OCI-LY7 (cell line): ENCODE results near the gene ADAMTS17. TPM values are rescaled to one million over a fixed set of nuclear protein-coding genes. Genes with fewer than 3 reads are reported as not detected.

Experiments used
- BruUV-seq: library from RNA; stranded (reverse); fragments of 400-500 nt; replicated peaks from 2 replicates; lab custom pipeline; 2021; lab: Mats Ljungman, UMichigan
- CTCF ChIA-PET: fragments of 300-600 bp; sonication (Branson Sonifier 250); formaldehyde crosslinking; loops from one replicate; lab custom pipeline; 2022; ENCODE audit warnings: antibody characterized with exemption; ENCODE audit not compliant: unreplicated experiment; lab: Charles Lee
- POLR2A ChIA-PET: fragments of 300-600 bp; sonication (Branson Sonifier 250); formaldehyde crosslinking; loops from one replicate; lab custom pipeline; 2022; ENCODE audit warnings: antibody characterized with exemption; lab: Charles Lee
- DNase-seq: peaks from one replicate; pipeline ENCODE4 v3.0.0-alpha.2; 2015; ENCODE audit warnings: low spot score
- H2AFZ ChIP-seq: fragments of 200-600 bp; sonication (generic), shearing (Covaris generic); 2 replicates; pipeline ENCODE4 v1.6.1; 2014; ENCODE audit warnings: mild to moderate bottlenecking, antibody characterized with exemption, low read length, moderate library complexity
- H3K27ac ChIP-seq: fragments of 200-600 bp; sonication (generic); 2 replicates; pipeline ENCODE4 v1.5.1; 2014; ENCODE audit warnings: mixed run types, low read depth, mild to moderate bottlenecking, moderate library complexity, low read length, inconsistent platforms; ENCODE audit not compliant: poor library complexity, severe bottlenecking
- H3K36me3 ChIP-seq: fragments of 200-600 bp; sonication (generic); 2 replicates; pipeline ENCODE4 v1.6.1; 2014; ENCODE audit warnings: mild to moderate bottlenecking, antibody characterized with exemption, low read length, moderate library complexity, mixed read lengths; ENCODE audit not compliant: insufficient read depth
- H3K4me1 ChIP-seq: fragments of 200-600 bp; sonication (generic); 2 replicates; pipeline ENCODE4 v1.5.1; 2014; ENCODE audit warnings: mild to moderate bottlenecking, low read length; ENCODE audit not compliant: insufficient read depth, poor library complexity, severe bottlenecking
- H3K4me2 ChIP-seq: fragments of 200-600 bp; sonication (generic); 2 replicates; pipeline ENCODE4 v1.6.1; 2014; ENCODE audit warnings: mild to moderate bottlenecking, low read length
- H3K4me3 ChIP-seq: fragments of 200-600 bp; sonication (generic); 2 replicates; pipeline ENCODE4 v1.5.1; 2014; ENCODE audit warnings: mild to moderate bottlenecking, low read depth, low read length; ENCODE audit not compliant: poor library complexity, severe bottlenecking
- H3K79me2 ChIP-seq: fragments of 200-600 bp; sonication (generic); 2 replicates; pipeline ENCODE4 v1.6.1; 2016; ENCODE audit warnings: low read depth, mild to moderate bottlenecking, low read length, moderate library complexity, mixed read lengths; ENCODE audit not compliant: insufficient read depth
- H3K9me2 ChIP-seq: fragments of 200-600 bp; sonication (generic); 2 replicates; pipeline ENCODE4 v1.6.1; 2016; ENCODE audit warnings: mild to moderate bottlenecking, low read length, mixed read lengths; ENCODE audit not compliant: insufficient read depth
- H3K9me3 ChIP-seq: fragments of 200-600 bp; sonication (generic); 2 replicates; pipeline ENCODE4 v1.6.1; 2014; ENCODE audit warnings: mild to moderate bottlenecking, mixed run types, low read length, mixed read lengths
- H4K20me1 ChIP-seq: fragments of 200-600 bp; sonication (generic); 2 replicates; pipeline ENCODE4 v1.6.1; 2014; ENCODE audit warnings: mild to moderate bottlenecking, antibody characterized with exemption, low read length, moderate library complexity, mixed read lengths; ENCODE audit not compliant: insufficient read depth
- CTCF ChIP-seq: fragments of 200-600 bp; sonication (generic); conservative IDR thresholded peaks from 2 replicates; pipeline ENCODE4 v1.5.1; 2014; ENCODE audit warnings: mild to moderate bottlenecking, antibody characterized with exemption, low read length, moderate library complexity, mixed read lengths
- EZH2phosphoT487 ChIP-seq: fragments of 200-600 bp; sonication (generic); IDR thresholded peaks from 2 replicates; pipeline ENCODE4 v1.6.1; 2018; ENCODE audit warnings: low read depth, borderline replicate concordance, mild to moderate bottlenecking, mixed run types, antibody characterized with exemption, low read length, moderate library complexity, mixed read lengths
- intact Hi-C: fragments of 100-400 bp; cut with micrococcal nuclease; formaldehyde crosslinking; loops from one replicate; pipeline ENCODE4 v1.10.0; 2022; ENCODE audit not compliant: unreplicated experiment
- total RNA-seq, 2 experiments: library from RNA; depleted of rRNA in 1 of 2; stranded (reverse); fragments of >200 nt in 1 of 2; shearing (Covaris generic) in 1 of 2; gene quantifications; 2 replicates each; pipeline ENCODE4 v1.2.3, GENCODE V29; 2014 to 2022

The ADAMTS17 gene
- total RNA-seq, 2 experiments from 2014 or later, result not detected

- POLR2A ChIA-PET, result no interaction called here
- Histone ChIP-seq H4K20me1 (no peaks in the 10 kb centered on the region), H3K9me3 (no peaks in the 10 kb centered on the region), H3K27ac (no peak overlapping the region), H3K4me3 (no peak overlapping the region), H3K79me2 (no peaks in the 10 kb centered on the region), H3K9me2 (no peaks in the 10 kb centered on the region), H3K4me2 (no peak overlapping the region), H3K36me3 (no peaks in the 10 kb centered on the region), H3K4me1 (no peaks in the 10 kb centered on the region), H2AFZ (no peak overlapping the region)
- no peak for DNase-seq
- CTCF ChIA-PET, result no interaction called here
- no TSS peak for BruUV-seq
- intact Hi-C loops, result no loop called here
- no peak for TF ChIP-seq EZH2phosphoT487
- no peak for TF ChIP-seq CTCF
Observed at GRCh38 chr15:100279446-100279845, 62.3 kb downstream of the ADAMTS17 start.

DNA sequence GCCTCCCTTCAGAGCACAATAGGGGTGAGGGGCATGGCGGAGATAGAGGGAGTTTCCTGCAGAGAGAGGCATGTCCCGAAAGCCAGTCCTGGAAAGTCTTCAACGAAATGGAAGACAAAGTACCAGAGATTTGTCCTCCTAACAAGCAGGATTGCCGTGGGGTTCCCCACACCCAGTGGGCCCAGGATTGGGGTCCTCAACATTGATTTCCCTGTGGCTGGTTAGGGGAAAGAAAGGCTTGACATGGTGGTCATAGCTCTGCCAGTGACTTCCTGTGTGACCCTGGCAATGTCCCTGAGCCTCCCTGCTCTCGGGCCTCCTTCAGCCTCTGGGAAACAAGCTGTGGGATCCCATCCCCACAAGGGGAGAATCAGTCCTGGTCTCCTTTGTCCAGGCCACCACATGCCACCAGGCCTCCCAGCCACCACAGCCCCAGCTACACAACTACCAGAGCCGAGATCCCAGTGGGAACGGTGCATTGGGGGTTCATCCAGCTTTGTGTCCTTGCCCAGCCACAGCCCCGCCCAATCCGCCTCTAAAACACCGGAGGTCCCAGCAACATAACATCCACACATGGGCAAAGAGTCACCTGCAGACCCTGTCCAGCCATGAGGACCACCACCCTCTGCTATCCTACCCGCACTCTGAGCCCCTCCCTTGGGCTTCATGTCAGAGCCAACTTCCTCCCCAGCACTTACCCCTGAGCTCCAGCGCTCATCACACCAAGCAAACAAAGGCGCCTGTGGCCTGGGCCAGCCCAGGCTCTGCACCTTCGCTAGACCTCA lies 63.0 kb downstream of the ADAMTS17 start:
- TF ChIP-seq CTCF (no peak), EZH2phosphoT487 (no peak)
- Histone ChIP-seq H3K9me2 (0 out of 2 replicates have a peak, but pooled peaks cover 1% of the 10 kb centered on the region), H3K36me3 (no peaks in the 10 kb centered on the region), H3K4me2 (no peak overlapping the region), H3K4me3 (no peak overlapping the region), H3K79me2 (no peaks in the 10 kb centered on the region), H3K27ac (no peak overlapping the region), H4K20me1 (no peaks in the 10 kb centered on the region), H3K4me1 (no peaks in the 10 kb centered on the region), H2AFZ (no peak overlapping the region), H3K9me3 (peaks cover 2% of the 10 kb centered on the region; the same call in 1 of the 2 replicates)
- ChIA-PET POLR2A (no interaction called here), CTCF (no interaction called here)
- no peak for DNase-seq
- no TSS peak for BruUV-seq
- intact Hi-C loops, result no loop called here
